Naive B cell (primary cell): Measurements from ENCODE around the gene AGAP1. TPM values are rescaled to one million over a fixed set of nuclear protein-coding genes. Genes with fewer than 3 reads are reported as not detected.

Experiments
- ATAC-seq, 2 donors: fragments of 150-1000 bp; cut with Tn5 transposase; 2 replicates each; pipeline ENCODE4 v1.10.0; 2021; ENCODE audit warnings: low read depth in 2 of 2, mild to moderate bottlenecking in 2 of 2, moderate library complexity in 2 of 2
- DNase-seq: peaks from one replicate; pipeline ENCODE4 v3.0.0; 2022
- H3K27ac Mint-ChIP-seq, 6 donors: one replicate each; pipeline ENCODE4 v1.8.0; 2020 to 2022; ENCODE audit warnings: mild to moderate bottlenecking in 6 of 6, mixed read lengths in 6 of 6, moderate library complexity in 5 of 6, inconsistent platforms in 2 of 6
- H3K27me3 Mint-ChIP-seq, 3 donors: one replicate each; pipeline ENCODE4 v1.8.0; 2021 to 2022; ENCODE audit warnings: mixed read lengths in 3 of 3, mild to moderate bottlenecking in 1 of 3
- H3K36me3 Mint-ChIP-seq, 2 donors: one replicate each; pipeline ENCODE4 v1.8.0; 2020 to 2022; ENCODE audit warnings: mixed read lengths in 2 of 2, inconsistent platforms in 1 of 2, mild to moderate bottlenecking in 1 of 2
- H3K4me1 Mint-ChIP-seq, 3 donors: one replicate each; pipeline ENCODE4 v1.8.0; 2020 to 2022; ENCODE audit warnings: mixed read lengths in 3 of 3, inconsistent platforms in 1 of 3, mild to moderate bottlenecking in 1 of 3, moderate library complexity in 1 of 3
- H3K4me3 Mint-ChIP-seq, 8 donors: one replicate each; pipeline ENCODE4 v1.8.0; 2020 to 2022; ENCODE audit warnings: mild to moderate bottlenecking in 8 of 8, mixed read lengths in 8 of 8, moderate library complexity in 8 of 8, inconsistent platforms in 2 of 8
- H3K9me3 Mint-ChIP-seq, 7 donors: one replicate each; pipeline ENCODE4 v1.8.0; 2020 to 2022; ENCODE audit warnings: mixed read lengths in 7 of 7, mild to moderate bottlenecking in 5 of 7, inconsistent platforms in 2 of 7, moderate library complexity in 1 of 7
- polyA plus RNA-seq, 6 donors: library from polyadenylated mRNA; unstranded; fragments of 300-500 nt; fragmentation: Illumina TruSeq; gene quantifications; one replicate each; pipeline ENCODE4 v1.2.3, GENCODE V29; 2021; ENCODE audit warnings: low read depth in 6 of 6

AGAP1 gene
- polyA plus RNA-seq, 6 donors from 2014 or later = not detected

GRCh38 chr2:235820571-235820970 is 326.7 kb downstream of the AGAP1 start:
- Mint-ChIP-seq H3K4me3 (no peak overlapping the region), H3K36me3 (peaks cover 0 to 8% of the 10 kb centered on the region in 2 donors), H3K4me1 (no peaks in the 10 kb centered on the region), H3K27me3 (no peaks in the 10 kb centered on the region), H3K9me3 (peaks cover 0 to 9% (median 7%) of the 10 kb centered on the region in 7 donors), H3K27ac (no peak overlapping the region)
- ATAC-seq (no peak), DNase-seq (no peak)

- ATAC-seq (no peak), DNase-seq (no peak)
- no peak overlapping the region for H3K4me3 Mint-ChIP-seq
- H3K36me3 Mint-ChIP-seq = peaks cover 0 to 8% of the 10 kb centered on the region in 2 donors
- peaks cover 0 to 9% (median 7%) of the 10 kb centered on the region in 7 donors for H3K9me3 Mint-ChIP-seq
- no peak overlapping the region for H3K27ac Mint-ChIP-seq
- H3K4me1 Mint-ChIP-seq = no peaks in the 10 kb centered on the region
- H3K27me3 Mint-ChIP-seq = no peaks in the 10 kb centered on the region
Measured at GRCh38 chr2:235824331-235824730, 330.5 kb downstream of the AGAP1 start.

- peaks cover 0 to 5% (median 0%) of the 10 kb centered on the region in 3 donors for H3K27me3 Mint-ChIP-seq
- H3K9me3 Mint-ChIP-seq = peaks cover 0 to 9% (median 7%) of the 10 kb centered on the region in 7 donors
- ATAC-seq (no peak), DNase-seq (no peak)
- H3K4me1 Mint-ChIP-seq = no peaks in the 10 kb centered on the region
- no peak overlapping the region for H3K4me3 Mint-ChIP-seq
- H3K27ac Mint-ChIP-seq = no peak overlapping the region
- H3K36me3 Mint-ChIP-seq = peaks cover 0 to 8% of the 10 kb centered on the region in 2 donors
Measured at GRCh38 chr2:235825946-235826345, 332.1 kb downstream of the AGAP1 start.

GRCh38 chr2:235826826-235827225 is 333.0 kb downstream of the AGAP1 start:
- H3K4me1 Mint-ChIP-seq = no peaks in the 10 kb centered on the region
- ATAC-seq (no peak), DNase-seq (no peak)
- H3K27ac Mint-ChIP-seq = no peak overlapping the region
- peaks cover 0 to 9% (median 7%) of the 10 kb centered on the region in 7 donors for H3K9me3 Mint-ChIP-seq
- H3K36me3 Mint-ChIP-seq = peaks cover 0 to 8% of the 10 kb centered on the region in 2 donors
- H3K27me3 Mint-ChIP-seq = peaks cover 0 to 5% (median 0%) of the 10 kb centered on the region in 3 donors
- H3K4me3 Mint-ChIP-seq = no peak overlapping the region

- Mint-ChIP-seq H3K4me3 (no peak overlapping the region), H3K4me1 (no peaks in the 10 kb centered on the region), H3K9me3 (peaks cover 0 to 4% (median 2%) of the 10 kb centered on the region in 7 donors), H3K27ac (peak overlapping the region in 2 of 6 donors; percentile 20 to 40), H3K36me3 (no peaks in the 10 kb centered on the region), H3K27me3 (peaks cover under 1 to 5% (median 1%) of the 10 kb centered on the region in 3 donors)
- DNase-seq = no peak
- ATAC-seq = no peak
Measured at GRCh38 chr2:235827585-235827992, 333.7 kb downstream of the AGAP1 start.

GRCh38 chr2:235829726-235830125 is 335.9 kb downstream of the AGAP1 start:
- H3K4me1 Mint-ChIP-seq = no peaks in the 10 kb centered on the region
- H3K9me3 Mint-ChIP-seq = peaks cover 0 to 2% (median 0%) of the 10 kb centered on the region in 7 donors
- peaks cover 3 to 11% (median 6%) of the 10 kb centered on the region in 3 donors for H3K27me3 Mint-ChIP-seq
- no peaks in the 10 kb centered on the region for H3K36me3 Mint-ChIP-seq
- no peak overlapping the region for H3K27ac Mint-ChIP-seq
- H3K4me3 Mint-ChIP-seq = no peak overlapping the region
- ATAC-seq (no peak), DNase-seq (no peak)

GRCh38 chr2:235831755-235832154 is 337.9 kb downstream of the AGAP1 start:
- Mint-ChIP-seq H3K36me3 (no peaks in the 10 kb centered on the region), H3K4me3 (no peak overlapping the region), H3K27me3 (peaks cover 3 to 11% (median 6%) of the 10 kb centered on the region in 3 donors), H3K4me1 (no peaks in the 10 kb centered on the region), H3K27ac (no peak overlapping the region), H3K9me3 (peaks cover 0 to 2% (median 0%) of the 10 kb centered on the region in 7 donors)
- DNase-seq (no peak), ATAC-seq (no peak)

GRCh38 chr2:235832941-235833340 is 339.1 kb downstream of the AGAP1 start:
- Mint-ChIP-seq H3K9me3 (peaks cover 0 to 2% (median 0%) of the 10 kb centered on the region in 7 donors), H3K36me3 (no peaks in the 10 kb centered on the region), H3K4me3 (no peak overlapping the region), H3K27me3 (peaks cover 3 to 11% (median 6%) of the 10 kb centered on the region in 3 donors), H3K4me1 (no peaks in the 10 kb centered on the region), H3K27ac (no peak overlapping the region)
- ATAC-seq = no peak
- DNase-seq = no peak

- no peaks in the 10 kb centered on the region for H3K36me3 Mint-ChIP-seq
- H3K4me1 Mint-ChIP-seq = no peaks in the 10 kb centered on the region
- no peak overlapping the region for H3K4me3 Mint-ChIP-seq
- peaks cover 3 to 11% (median 6%) of the 10 kb centered on the region in 3 donors for H3K27me3 Mint-ChIP-seq
- H3K27ac Mint-ChIP-seq = no peak overlapping the region
- DNase-seq = no peak
- ATAC-seq = no peak
- peaks cover 0 to 2% (median 0%) of the 10 kb centered on the region in 7 donors for H3K9me3 Mint-ChIP-seq
Measured at GRCh38 chr2:235833971-235834620, 340.3 kb downstream of the AGAP1 start.

GRCh38 chr2:235834781-235835180 is 340.9 kb downstream of the AGAP1 start:
- peaks cover 3 to 8% (median 6%) of the 10 kb centered on the region in 3 donors for H3K27me3 Mint-ChIP-seq
- H3K36me3 Mint-ChIP-seq = no peaks in the 10 kb centered on the region
- ATAC-seq (no peak), DNase-seq (no peak)
- H3K27ac Mint-ChIP-seq = no peak overlapping the region
- H3K9me3 Mint-ChIP-seq = peaks cover 0 to 2% (median 0%) of the 10 kb centered on the region in 7 donors
- no peaks in the 10 kb centered on the region for H3K4me1 Mint-ChIP-seq
- H3K4me3 Mint-ChIP-seq = peak overlapping the region in 2 of 8 donors; percentile 2 to 57

GRCh38 chr2:235835810-235836209 is 342.0 kb downstream of the AGAP1 start:
- no peak for DNase-seq
- peaks cover 3 to 6% (median 6%) of the 10 kb centered on the region in 3 donors for H3K27me3 Mint-ChIP-seq
- H3K9me3 Mint-ChIP-seq = no peaks in the 10 kb centered on the region
- ATAC-seq = no peak
- H3K4me3 Mint-ChIP-seq = no peak overlapping the region
- H3K27ac Mint-ChIP-seq = no peak overlapping the region
- no peaks in the 10 kb centered on the region for H3K36me3 Mint-ChIP-seq
- H3K4me1 Mint-ChIP-seq = no peaks in the 10 kb centered on the region

- peaks cover 3 to 6% (median 6%) of the 10 kb centered on the region in 3 donors for H3K27me3 Mint-ChIP-seq
- no peak overlapping the region for H3K4me3 Mint-ChIP-seq
- ATAC-seq (no peak), DNase-seq (no peak)
- no peak overlapping the region for H3K27ac Mint-ChIP-seq
- no peaks in the 10 kb centered on the region for H3K36me3 Mint-ChIP-seq
- H3K9me3 Mint-ChIP-seq = no peaks in the 10 kb centered on the region
- no peaks in the 10 kb centered on the region for H3K4me1 Mint-ChIP-seq
Measured at GRCh38 chr2:235836491-235836911, 342.7 kb downstream of the AGAP1 start.

- no peak overlapping the region for H3K4me3 Mint-ChIP-seq
- H3K9me3 Mint-ChIP-seq = peaks cover 0 to 5% (median 0%) of the 10 kb centered on the region in 7 donors
- ATAC-seq (no peak), DNase-seq (no peak)
- no peak overlapping the region for H3K27ac Mint-ChIP-seq
- no peaks in the 10 kb centered on the region for H3K36me3 Mint-ChIP-seq
- H3K27me3 Mint-ChIP-seq = peaks cover 0 to 5% (median 0%) of the 10 kb centered on the region in 3 donors
- H3K4me1 Mint-ChIP-seq = no peaks in the 10 kb centered on the region
Measured at GRCh38 chr2:235839226-235839625, 345.4 kb downstream of the AGAP1 start.

GRCh38 chr2:235839974-235840373 is 346.1 kb downstream of the AGAP1 start:
- DNase-seq (no peak), ATAC-seq (no peak)
- Mint-ChIP-seq H3K9me3 (peaks cover 0 to 5% (median 0%) of the 10 kb centered on the region in 7 donors), H3K27me3 (peaks cover 0 to 5% (median 0%) of the 10 kb centered on the region in 3 donors), H3K4me3 (no peak overlapping the region), H3K4me1 (no peaks in the 10 kb centered on the region), H3K36me3 (no peaks in the 10 kb centered on the region), H3K27ac (no peak overlapping the region)
